Transverse colon (tissue), 4 donors: ENCODE measurements around the gene NDE1.

Experiments used
- POLR2AphosphoS5 ChIP-seq, 3 donors: sonication (generic); formaldehyde crosslinking; IDR thresholded peaks; one replicate each; pipeline ENCODE4 v1.6.1; 2016; ENCODE audit warnings: antibody characterized with exemption in 3 of 3
- TF ChIP-seq, protein P1 (sequence below), 5 experiments: fragments of 200-600 bp in 3 of 5; fragments of 450-650 bp in 2 of 5; sonication (generic) in 3 of 5; IDR thresholded peaks; 1 replicate in 2 of 5; 2 replicates in 3 of 5; pipeline ENCODE4 v1.5.1; 2016 to 2017; ENCODE audit warnings: antibody characterized with exemption in 5 of 5, inconsistent platforms in 3 of 5, mild to moderate bottlenecking in 2 of 5, moderate library complexity in 1 of 5

DNA sequence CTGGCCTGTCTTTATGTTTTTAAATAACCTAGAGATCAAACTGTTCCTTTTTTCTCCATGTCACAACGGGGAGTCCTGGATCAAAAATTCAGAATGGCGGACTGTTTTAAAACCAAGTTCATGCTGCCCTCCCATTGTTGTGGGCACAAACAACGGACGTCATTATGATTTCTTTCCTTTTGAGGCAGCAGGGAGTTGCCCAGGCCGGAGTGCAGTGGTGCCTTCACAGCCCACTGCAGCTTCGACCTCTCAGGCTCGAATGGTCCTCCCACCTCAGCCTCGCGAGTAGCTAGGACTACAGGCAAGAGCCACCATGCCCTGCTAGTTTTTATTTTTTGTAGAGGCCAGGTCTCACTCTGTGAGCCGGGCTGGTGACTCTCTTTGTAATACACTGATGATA lies 26.5 kb downstream of the NDE1 start:
- TF ChIP-seq, protein P1, sequence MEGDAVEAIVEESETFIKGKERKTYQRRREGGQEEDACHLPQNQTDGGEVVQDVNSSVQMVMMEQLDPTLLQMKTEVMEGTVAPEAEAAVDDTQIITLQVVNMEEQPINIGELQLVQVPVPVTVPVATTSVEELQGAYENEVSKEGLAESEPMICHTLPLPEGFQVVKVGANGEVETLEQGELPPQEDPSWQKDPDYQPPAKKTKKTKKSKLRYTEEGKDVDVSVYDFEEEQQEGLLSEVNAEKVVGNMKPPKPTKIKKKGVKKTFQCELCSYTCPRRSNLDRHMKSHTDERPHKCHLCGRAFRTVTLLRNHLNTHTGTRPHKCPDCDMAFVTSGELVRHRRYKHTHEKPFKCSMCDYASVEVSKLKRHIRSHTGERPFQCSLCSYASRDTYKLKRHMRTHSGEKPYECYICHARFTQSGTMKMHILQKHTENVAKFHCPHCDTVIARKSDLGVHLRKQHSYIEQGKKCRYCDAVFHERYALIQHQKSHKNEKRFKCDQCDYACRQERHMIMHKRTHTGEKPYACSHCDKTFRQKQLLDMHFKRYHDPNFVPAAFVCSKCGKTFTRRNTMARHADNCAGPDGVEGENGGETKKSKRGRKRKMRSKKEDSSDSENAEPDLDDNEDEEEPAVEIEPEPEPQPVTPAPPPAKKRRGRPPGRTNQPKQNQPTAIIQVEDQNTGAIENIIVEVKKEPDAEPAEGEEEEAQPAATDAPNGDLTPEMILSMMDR (IDR thresholded peaks at IDR 0.05): no peak
- TF ChIP-seq POLR2AphosphoS5 (IDR thresholded peaks at IDR 0.05): no peak
